Colonic mucosa (tissue), 4 donors: ENCODE data around the gene MCC. TPM values are rescaled to one million over a fixed set of nuclear protein-coding genes. Genes with fewer than 3 reads are reported as not detected.

Experiments
- DNase-seq: peaks from one replicate; pipeline ENCODE4 v3.0.0-alpha.2; 2020
- H3K27ac ChIP-seq: fragments of 200-600 bp; one replicate; pipeline ENCODE4 v1.8.0; 2021
- H3K27me3 ChIP-seq: fragments of 200-600 bp; one replicate; pipeline ENCODE4 v1.8.0; 2021
- H3K36me3 ChIP-seq: fragments of 200-600 bp; one replicate; pipeline ENCODE4 v1.8.0; 2021
- H3K4me1 ChIP-seq: fragments of 200-600 bp; one replicate; pipeline ENCODE4 v1.8.0; 2021; ENCODE audit warnings: mild to moderate bottlenecking
- H3K4me3 ChIP-seq: fragments of 200-600 bp; one replicate; pipeline ENCODE4 v1.8.0; 2021
- H3K9ac ChIP-seq, 2 donors: one replicate each; pipeline ENCODE4 v1.7.0; 2013; ENCODE audit warnings: control low read depth in 2 of 2, low read depth in 2 of 2, low read length in 2 of 2
- H3K9me3 ChIP-seq: fragments of 200-600 bp; one replicate; pipeline ENCODE4 v1.8.0; 2021
- CTCF ChIP-seq: fragments of 200-600 bp; IDR thresholded peaks from one replicate; pipeline ENCODE4 v1.8.0; 2022; ENCODE audit warnings: antibody characterized with exemption, mild to moderate bottlenecking
- intact Hi-C: fragments of 100-400 bp; cut with DNase I; formaldehyde crosslinking; loops from one replicate; pipeline ENCODE4 v1.14.1; 2022
- total RNA-seq, 2 donors: library from RNA; stranded (reverse); fragmentation: NEBNext Ultra II Directional in 1 of 2; extraction: Animal tissue kit (Norgen Biotek cat#: 25700) in 1 of 2; gene quantifications; one replicate each; pipeline ENCODE4 v1.2.1, GENCODE V29; 2021
- donor health status: healthy.
- donor health status: DM: no; HTN: no; CAD: no.
- donor health status: DM: no; HTN: no; CAD: no.

The MCC gene
- total RNA-seq, 2 donors from 2014 or later, result 1.9 to 3.1 TPM

GRCh38 chr5:113215401-113216060 lies 272.7 kb downstream of the MCC start:
- no peak overlapping the region for H3K27ac ChIP-seq
- H3K9ac ChIP-seq, result no peak overlapping the region
- intact Hi-C loops, result no loop called here
- no peak for DNase-seq
- no peaks in the 10 kb centered on the region for H3K27me3 ChIP-seq
- H3K36me3 ChIP-seq, result no peaks in the 10 kb centered on the region
- no peak for TF ChIP-seq CTCF
- H3K4me3 ChIP-seq, result no peak overlapping the region
- no peaks in the 10 kb centered on the region for H3K9me3 ChIP-seq
- no peaks in the 10 kb centered on the region for H3K4me1 ChIP-seq

- no peak for DNase-seq
- Histone ChIP-seq H3K4me3 (no peak overlapping the region), H3K4me1 (no peaks in the 10 kb centered on the region), H3K27me3 (no peaks in the 10 kb centered on the region), H3K9me3 (no peaks in the 10 kb centered on the region), H3K36me3 (no peaks in the 10 kb centered on the region), H3K27ac (no peak overlapping the region), H3K9ac (no peak overlapping the region)
- no peak for TF ChIP-seq CTCF
- intact Hi-C loops, result no loop called here
Measured at GRCh38 chr5:113214606-113215323, 273.5 kb downstream of the MCC start.

GRCh38 chr5:113213551-113214425 lies 274.5 kb downstream of the MCC start:
- TF ChIP-seq CTCF, result no peak
- Histone ChIP-seq H3K4me3 (no peak overlapping the region), H3K27ac (no peak overlapping the region), H3K4me1 (no peaks in the 10 kb centered on the region), H3K27me3 (no peaks in the 10 kb centered on the region), H3K9ac (no peak overlapping the region), H3K36me3 (no peaks in the 10 kb centered on the region), H3K9me3 (no peaks in the 10 kb centered on the region)
- no peak for DNase-seq
- intact Hi-C loops, result no loop called here

- no peak for TF ChIP-seq CTCF
- no peak overlapping the region for H3K27ac ChIP-seq
- intact Hi-C loops, result no loop called here
- no peaks in the 10 kb centered on the region for H3K9me3 ChIP-seq
- H3K4me3 ChIP-seq, result no peak overlapping the region
- H3K36me3 ChIP-seq, result no peaks in the 10 kb centered on the region
- H3K9ac ChIP-seq, result no peak overlapping the region
- no peaks in the 10 kb centered on the region for H3K4me1 ChIP-seq
- H3K27me3 ChIP-seq, result no peaks in the 10 kb centered on the region
- DNase-seq, result no peak
Measured at GRCh38 chr5:113212244-113212920, 275.9 kb downstream of the MCC start.

- no peaks in the 10 kb centered on the region for H3K9me3 ChIP-seq
- TF ChIP-seq CTCF, result no peak
- no peak overlapping the region for H3K9ac ChIP-seq
- intact Hi-C loops, result no loop called here
- no peaks in the 10 kb centered on the region for H3K4me1 ChIP-seq
- H3K4me3 ChIP-seq, result no peak overlapping the region
- no peaks in the 10 kb centered on the region for H3K27me3 ChIP-seq
- H3K27ac ChIP-seq, result no peak overlapping the region
- H3K36me3 ChIP-seq, result no peaks in the 10 kb centered on the region
- DNase-seq, result no peak
Measured at GRCh38 chr5:113209498-113209897, 278.8 kb downstream of the MCC start.
